ENCODE data around the gene ZNF366.

Gene ZNF366

DNA sequence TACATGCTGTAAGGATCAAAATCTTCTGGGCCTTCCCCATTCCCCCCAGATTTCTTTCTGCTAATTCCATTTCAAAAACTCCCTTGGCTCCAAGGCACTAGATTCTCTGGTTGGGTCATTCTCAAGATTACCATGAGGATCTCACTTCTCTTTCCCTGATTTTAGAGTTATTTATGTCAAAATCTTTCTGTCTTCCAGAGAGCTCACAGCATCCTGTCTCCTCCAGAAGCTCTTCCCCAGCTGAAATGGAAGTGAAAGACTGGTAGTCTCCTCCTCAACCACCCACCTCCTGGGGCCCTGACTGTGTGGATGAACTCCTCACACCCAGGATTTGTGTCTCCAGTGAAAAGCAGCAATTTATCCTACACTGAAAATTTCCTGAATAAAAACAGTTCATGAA is 11.9 kb upstream of the ZNF366 start:
- DNase-seq: no peak

DNA sequence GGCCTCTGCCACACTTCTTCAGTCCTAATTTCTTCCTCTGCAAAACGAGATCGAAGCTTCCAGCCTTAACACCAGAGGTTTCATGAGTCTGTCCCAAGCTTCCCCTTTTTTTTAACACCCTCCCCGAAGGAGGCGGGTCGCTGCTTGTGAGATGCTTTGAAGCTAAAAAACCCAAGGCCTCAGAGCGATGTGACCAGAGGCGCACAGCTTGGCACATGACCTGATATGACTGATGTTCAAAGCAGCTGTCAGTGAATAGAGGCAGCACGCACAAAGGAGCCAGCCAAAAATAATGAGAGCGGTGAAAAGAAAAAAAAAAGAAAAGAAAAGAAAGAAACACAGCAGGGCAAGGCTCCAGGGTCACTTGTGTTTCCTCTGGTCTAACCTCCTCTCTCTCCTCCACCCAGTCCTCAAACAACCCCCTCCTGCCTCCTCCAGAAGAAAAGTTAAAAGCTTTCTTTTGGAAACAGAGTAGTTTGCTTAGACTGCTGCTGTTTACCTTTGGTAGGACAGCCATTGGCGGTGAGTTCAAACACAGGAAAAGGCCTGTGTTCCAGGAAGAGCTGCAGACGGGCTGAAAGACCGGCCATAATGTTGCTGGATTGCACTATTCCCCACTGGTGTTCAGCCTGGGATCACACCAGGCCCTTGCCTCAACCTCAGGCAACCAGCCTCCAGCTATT is 10.9 kb upstream of the ZNF366 start:
- no peak for DNase-seq

DNA sequence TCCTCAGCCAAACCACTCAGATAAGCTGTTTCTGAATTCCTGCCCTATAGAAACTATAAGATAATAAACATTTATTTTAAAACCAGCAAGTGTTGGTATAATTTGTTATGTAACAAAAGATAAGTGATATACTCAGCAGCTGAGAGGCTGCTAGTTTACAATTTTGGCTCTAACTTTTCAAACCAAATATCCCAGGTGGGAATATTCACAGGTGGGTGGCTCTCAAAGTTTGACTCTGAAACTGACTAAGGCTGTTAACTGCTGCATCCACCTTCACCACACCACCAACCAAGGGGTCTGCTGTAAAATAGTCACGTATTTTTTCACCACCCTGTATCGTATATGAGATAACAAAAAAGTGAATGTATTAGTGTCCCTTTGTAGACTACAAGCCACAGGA is 9.7 kb upstream of the ZNF366 start:
- no peak for DNase-seq

GRCh38 chr5:72515211-72515610 is 8.0 kb upstream of the ZNF366 start:
- no peak for DNase-seq

DNA sequence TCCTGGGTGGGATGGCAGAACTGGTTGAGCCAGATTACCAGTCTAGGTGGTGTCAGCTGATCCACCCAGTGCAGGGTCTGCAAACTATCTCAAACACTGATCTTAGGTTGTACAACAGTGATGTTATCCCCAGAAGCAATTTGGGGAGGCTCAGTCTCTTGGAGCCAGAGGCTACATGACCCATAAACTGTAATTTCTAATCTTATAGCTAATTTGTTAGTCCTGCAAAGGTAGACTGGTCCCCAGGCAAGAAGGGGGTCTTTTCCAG is 5.3 kb upstream of the ZNF366 start:
- DNase-seq: no peak

- DNase-seq: no peak
Observed at GRCh38 chr5:72511774-72512592, 4.8 kb upstream of the ZNF366 start.

DNA sequence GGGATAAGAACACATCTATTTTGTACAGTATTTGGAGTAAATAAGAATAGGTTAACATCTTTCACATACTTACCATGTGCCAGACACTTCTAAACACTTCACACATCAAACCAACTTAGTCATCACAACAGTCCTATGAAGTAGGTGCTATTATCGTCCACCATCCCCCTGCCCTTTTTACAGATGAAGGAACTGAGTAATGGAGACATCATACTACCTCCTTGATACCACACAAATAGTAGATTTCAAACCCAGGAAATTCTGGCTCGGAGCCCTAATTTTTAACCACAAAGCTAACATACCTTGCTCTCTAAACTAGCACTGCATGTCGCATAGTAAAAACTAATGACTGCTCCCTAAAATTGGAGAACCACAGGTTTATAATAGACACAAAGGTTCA is 4.2 kb upstream of the ZNF366 start:
- no peak for DNase-seq

GRCh38 chr5:72510610-72511181 is 3.5 kb upstream of the ZNF366 start:
- DNase-seq: no peak

DNA sequence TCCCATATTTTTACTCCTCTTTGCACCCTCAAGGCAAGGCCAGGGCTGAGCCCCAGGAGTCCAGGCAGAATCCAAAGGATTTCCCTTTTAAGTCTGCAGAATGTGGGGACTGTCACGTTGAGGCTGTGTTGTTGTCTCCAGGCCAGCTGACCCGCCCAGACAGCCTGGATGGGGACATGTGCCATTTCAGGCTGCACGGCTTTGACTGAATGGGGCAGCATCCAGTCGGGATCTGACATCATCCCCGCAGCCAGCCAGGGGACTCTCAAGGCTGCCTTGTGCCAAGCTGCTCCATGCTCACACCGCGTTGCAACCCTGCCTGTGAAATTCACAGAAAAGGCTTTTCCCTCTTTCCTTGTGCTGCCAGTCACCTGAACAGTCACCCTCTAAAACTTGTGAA is 2.2 kb upstream of the ZNF366 start:
- no peak for DNase-seq

GRCh38 chr5:72508241-72509170 is 1.3 kb upstream of the ZNF366 start:
- DNase-seq: no peak

- no peak for DNase-seq
Observed at GRCh38 chr5:72507907-72508238, 663 bp upstream of the ZNF366 start.

DNA sequence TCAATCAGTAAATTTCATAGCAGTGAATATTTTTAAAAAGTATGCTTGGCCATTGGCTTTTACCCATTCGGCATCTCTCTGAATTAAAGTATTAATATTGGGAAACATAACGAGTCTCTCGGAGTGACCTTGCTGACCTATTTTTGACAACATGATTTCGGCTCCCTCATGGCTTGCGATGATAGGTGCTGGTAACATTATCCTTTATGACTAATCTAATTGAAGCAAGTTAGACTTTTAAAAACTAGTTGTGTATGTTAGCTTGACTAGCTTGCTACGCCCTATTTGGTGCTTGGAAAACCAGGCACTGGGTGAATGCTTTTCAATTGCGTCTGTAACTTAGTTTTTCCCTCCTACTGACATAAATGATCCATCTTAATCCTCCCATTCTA is 1.1 kb downstream of the ZNF366 start:
- no peak for DNase-seq

- DNase-seq: no peak
Observed at GRCh38 chr5:72505539-72506157, 1.6 kb downstream of the ZNF366 start.

DNA sequence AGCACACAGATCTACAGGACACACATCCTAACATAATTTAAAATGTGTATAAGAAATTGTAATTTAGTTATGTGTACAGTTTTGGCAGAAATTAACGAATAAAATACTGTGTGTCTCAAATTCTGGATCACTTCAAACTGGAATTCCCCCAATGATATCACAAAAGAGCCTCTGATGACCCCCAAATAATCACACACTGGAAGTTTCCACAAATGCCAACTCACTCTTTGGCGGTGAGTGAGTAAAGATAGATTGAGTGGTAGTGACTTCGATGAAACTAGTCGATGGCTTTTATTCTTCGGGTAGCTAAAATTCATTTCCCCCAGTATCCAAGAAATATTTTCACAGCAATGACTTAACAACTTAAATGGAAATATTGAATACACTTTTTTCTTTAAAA is 2.2 kb downstream of the ZNF366 start:
- DNase-seq: no peak

DNA sequence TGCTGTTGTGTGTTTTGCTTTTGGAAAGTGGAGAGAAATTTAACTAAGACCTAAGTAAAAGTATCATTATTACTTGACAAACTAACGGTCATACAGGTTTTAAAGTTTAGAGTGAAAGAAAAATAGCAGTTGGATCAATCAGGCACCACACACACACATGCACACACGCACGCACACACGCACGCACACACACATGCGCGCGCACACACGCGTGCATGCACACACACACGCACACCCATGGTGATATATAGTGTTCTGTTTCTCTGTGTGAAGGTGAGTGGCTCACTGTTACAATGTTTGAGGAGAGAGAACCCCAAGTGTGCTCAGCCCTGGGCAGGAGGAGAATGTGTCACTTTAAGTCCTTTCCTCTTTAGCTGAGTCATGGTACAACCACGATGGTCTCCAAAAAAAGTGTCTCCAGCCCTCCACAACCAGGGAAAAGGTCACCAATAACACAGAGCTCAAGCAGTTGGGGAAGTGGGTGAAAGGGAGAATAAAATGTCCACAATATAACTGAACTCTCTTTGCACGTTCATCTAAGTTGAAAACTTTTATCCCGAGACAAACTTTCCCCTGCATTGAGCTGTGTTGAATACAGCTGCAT is 3.2 kb downstream of the ZNF366 start:
- no peak for DNase-seq

DNA sequence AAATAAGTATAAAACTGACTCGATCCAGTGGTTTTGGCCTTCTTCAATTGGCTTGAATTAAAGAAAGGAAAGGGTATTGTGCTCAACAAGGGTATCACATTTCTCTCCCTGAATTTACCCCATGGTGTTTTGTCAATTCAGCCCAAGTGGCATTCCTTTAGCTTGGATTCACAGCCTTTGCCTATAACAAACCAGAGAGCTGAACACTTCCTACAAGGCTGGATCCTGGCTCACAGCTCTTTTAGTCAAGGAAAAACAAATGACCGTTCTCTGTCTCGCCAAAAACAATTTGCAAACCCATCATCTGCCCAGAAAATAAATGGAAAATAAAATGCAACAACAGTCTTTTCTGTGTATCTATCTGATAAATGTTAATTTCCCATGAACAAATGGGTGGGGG is 5.7 kb downstream of the ZNF366 start:
- no peak for DNase-seq

- DNase-seq: no peak
Observed at GRCh38 chr5:72499730-72500129, 7.5 kb downstream of the ZNF366 start.

DNA sequence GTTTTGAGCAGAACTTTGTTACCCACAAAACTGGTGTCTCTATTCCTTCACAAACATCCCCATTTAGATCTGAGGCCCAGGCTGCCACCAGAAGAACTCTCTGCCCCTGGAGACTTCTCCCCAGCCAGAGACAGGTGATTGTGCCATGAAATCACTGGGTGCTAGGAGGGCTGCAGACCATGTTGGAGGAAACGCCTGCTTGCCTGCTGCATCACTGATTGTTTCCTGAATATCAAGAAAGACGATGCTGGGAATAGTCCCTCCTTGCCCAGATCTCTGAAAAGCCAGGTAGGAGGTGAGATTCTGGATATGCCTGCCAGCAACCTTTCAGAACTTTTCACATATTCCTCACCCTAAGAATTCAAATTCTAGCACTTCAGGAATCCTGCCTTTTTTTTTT is 8.1 kb downstream of the ZNF366 start:
- no peak for DNase-seq

DNA sequence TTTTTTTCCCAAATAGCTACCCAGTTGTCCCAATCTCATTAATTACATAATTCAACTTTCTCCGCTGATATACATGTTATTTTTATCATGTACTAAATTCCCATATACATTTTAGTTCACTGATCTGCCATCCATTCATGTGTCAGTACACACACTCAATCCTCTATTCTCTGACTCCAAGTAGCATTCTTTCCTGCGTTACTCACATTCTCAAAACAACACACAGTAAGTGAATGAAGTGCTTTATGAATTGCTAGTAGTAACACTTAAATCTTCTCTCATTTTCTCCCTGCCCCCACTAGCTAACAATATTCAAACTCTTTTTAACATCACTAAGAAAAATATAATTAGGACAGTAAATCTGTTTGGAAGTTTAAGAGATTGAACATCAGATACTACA is 8.9 kb downstream of the ZNF366 start:
- DNase-seq: no peak

DNA sequence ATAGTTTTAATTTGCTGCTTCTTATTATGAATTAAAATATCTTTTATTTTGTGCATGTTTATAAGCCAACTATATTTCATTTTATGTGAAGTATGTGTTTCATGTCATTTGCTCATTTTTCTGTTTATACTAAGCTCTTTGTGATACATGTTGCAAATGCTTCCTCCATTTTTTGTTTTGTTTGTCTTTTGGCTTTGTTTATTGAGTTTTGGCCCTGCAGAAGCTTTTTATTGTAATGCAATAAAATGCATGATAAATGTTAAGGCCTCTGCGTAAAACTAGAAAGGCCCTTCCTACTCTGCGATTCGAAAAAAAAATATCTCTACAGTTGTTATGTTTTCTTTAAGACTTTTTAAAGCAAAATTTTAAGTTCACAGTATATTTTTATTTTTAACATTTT is 9.4 kb downstream of the ZNF366 start:
- no peak for DNase-seq

DNA sequence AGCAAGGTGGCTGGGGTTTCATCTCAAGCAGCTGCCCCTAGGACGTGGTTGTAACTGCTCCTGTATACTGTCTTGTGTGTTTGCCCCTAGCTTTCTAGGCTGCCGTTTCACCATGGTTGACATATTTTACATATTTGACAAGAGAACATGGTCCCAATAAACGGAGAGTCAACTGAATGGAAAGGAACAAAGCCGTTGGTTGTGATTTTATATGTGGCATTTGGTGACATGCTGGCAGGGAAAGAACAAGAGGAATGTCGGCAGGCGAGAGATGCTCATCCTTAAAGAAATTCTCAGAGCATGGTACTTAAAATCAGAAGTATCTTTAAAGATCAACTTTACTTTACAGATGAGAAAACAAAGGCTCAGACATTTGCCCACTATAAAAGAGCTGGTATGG is 11.8 kb downstream of the ZNF366 start:
- no peak for DNase-seq

- DNase-seq: no peak
Observed at GRCh38 chr5:72494623-72495124, 12.5 kb downstream of the ZNF366 start.

DNA sequence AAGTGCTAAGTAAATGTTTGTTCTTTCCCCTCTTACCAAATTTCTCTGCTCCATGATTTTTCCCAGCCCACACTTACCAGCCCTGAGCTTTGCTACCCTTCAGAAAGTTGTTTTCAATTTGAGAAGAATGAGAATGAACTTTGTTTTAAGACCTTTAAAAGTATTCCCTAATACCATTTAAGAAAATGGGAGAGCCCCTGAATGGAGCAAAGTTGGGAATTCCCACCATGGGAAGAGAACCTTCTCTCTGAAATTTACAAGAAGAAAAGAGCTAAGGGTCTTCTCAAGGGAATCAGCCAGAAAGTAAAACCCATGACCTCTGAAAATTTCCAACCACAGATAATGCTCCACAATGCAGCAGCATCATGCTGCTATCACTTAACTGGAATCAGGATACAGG is 17.7 kb downstream of the ZNF366 start:
- DNase-seq: no peak
